Measurements from ENCODE around the gene GLYATL1B.

- TF ChIP-seq RAD21 (IDR thresholded peaks at IDR 0.05): peak in 1 of 2 donors; percentile 71
- peak; percentile 42 for TF ChIP-seq CTCF (IDR thresholded peaks at IDR 0.05; ENCODE audit: low read depth, low read length, missing input control)
- TF ChIP-seq MAX (IDR thresholded peaks at IDR 0.05): no peak
- no peak for TF ChIP-seq ATF3 (IDR thresholded peaks at IDR 0.05)
- TF ChIP-seq YY1 (IDR thresholded peaks at IDR 0.05): no peak
- TF ChIP-seq HNF4A (conservative IDR thresholded peaks at IDR 0.05): no peak
Measured at GRCh38 chr11:59053387-59053786, 32.7 kb upstream of the GLYATL1B start.
